Panc1 (cell line): Measurements from ENCODE around the gene CAPN2. TPM values are rescaled to one million over a fixed set of nuclear protein-coding genes. Genes with fewer than 3 reads are reported as not detected.

Source experiments
- ATAC-seq: fragments of 200-7000 bp; cut with Tn5 transposase; 2 replicates; pipeline ENCODE4 v1.9.1; 2020; ENCODE audit warnings: mild to moderate bottlenecking, moderate library complexity
- BruUV-seq: library from RNA; stranded (reverse); fragments of 400-500 nt; replicated peaks from 2 replicates; lab custom pipeline; 2021; lab: Mats Ljungman, UMichigan
- CTCF ChIA-PET: fragments of 300-600 bp; sonication (Branson Sonifier 250); formaldehyde crosslinking; loops from one replicate; lab custom pipeline; 2022; ENCODE audit warnings: antibody characterized with exemption; lab: Charles Lee
- POLR2A ChIA-PET: fragments of 300-600 bp; sonication (Branson Sonifier 250); formaldehyde crosslinking; loops from one replicate; lab custom pipeline; 2022; ENCODE audit warnings: antibody characterized with exemption; lab: Charles Lee
- DNase-seq: peaks from one replicate; pipeline ENCODE4 v3.0.0-alpha.2; 2010; ENCODE audit warnings: low read depth, low spot score
- H3K27ac ChIP-seq: 2 replicates; pipeline ENCODE4 v1.5.1; 2011; ENCODE audit warnings: mild to moderate bottlenecking, low read length, inconsistent platforms
- H3K27me3 ChIP-seq: fragments of 200-500 bp; sonication (Bioruptor generic); 2 replicates; pipeline ENCODE4 v1.6.0; 2014; ENCODE audit warnings: low read length, inconsistent platforms; ENCODE audit not compliant: control insufficient read depth, insufficient read depth
- H3K36me3 ChIP-seq: fragments of 200-500 bp; sonication (Bioruptor generic); 2 replicates; pipeline ENCODE4 v1.5.1; 2014; ENCODE audit warnings: inconsistent platforms, mild to moderate bottlenecking, low read length, moderate library complexity; ENCODE audit not compliant: control insufficient read depth, insufficient read depth
- H3K4me1 ChIP-seq: 2 replicates; pipeline ENCODE4 v1.5.1; 2011; ENCODE audit warnings: inconsistent platforms, mild to moderate bottlenecking, low read length, moderate library complexity; ENCODE audit not compliant: control insufficient read depth, insufficient read depth
- H3K4me3 ChIP-seq, 2 experiments: 2 replicates each; pipeline ENCODE4 v1.5.1; 2011 to 2012; ENCODE audit warnings: low read depth in 2 of 2, low read length in 2 of 2, mild to moderate bottlenecking in 2 of 2, inconsistent platforms in 1 of 2, moderate library complexity in 1 of 2
- H3K9me3 ChIP-seq: fragments of 200-500 bp; sonication (Bioruptor generic); 2 replicates; pipeline ENCODE4 v1.5.1; 2014; ENCODE audit warnings: low read depth, mild to moderate bottlenecking, inconsistent platforms, low read length, moderate library complexity; ENCODE audit not compliant: control insufficient read depth, insufficient read depth
- CTCF ChIP-seq: fragments of 450-650 bp; IDR thresholded peaks from 2 replicates; pipeline ENCODE4 v1.5.1; 2017; ENCODE audit warnings: mild to moderate bottlenecking
- POLR2AphosphoS5 ChIP-seq: IDR thresholded peaks from 2 replicates; pipeline ENCODE4 v1.6.1; 2012; ENCODE audit warnings: mild to moderate bottlenecking, low read depth, low read length, moderate library complexity
- REST ChIP-seq, 2 experiments: IDR thresholded peaks; 2 replicates each; pipeline ENCODE4 v1.6.1; 2011 to 2012; ENCODE audit warnings: low read depth in 2 of 2, control low read depth in 1 of 2, low read length in 1 of 2, mild to moderate bottlenecking in 1 of 2, moderate library complexity in 1 of 2; ENCODE audit not compliant: insufficient read depth in 1 of 2
- SIN3A ChIP-seq: IDR thresholded peaks from 2 replicates; pipeline ENCODE4 v1.6.1; 2012; ENCODE audit warnings: low read depth, mild to moderate bottlenecking, low read length, moderate library complexity, borderline replicate concordance; ENCODE audit not compliant: insufficient read depth
- TCF7L2 ChIP-seq: IDR thresholded peaks from 2 replicates; pipeline ENCODE4 v1.6.1; 2011; ENCODE audit warnings: mild to moderate bottlenecking, low read depth, low read length, inconsistent platforms
- in situ Hi-C: cut with HindIII; loops from 2 replicates; pipeline ENCODE4 v1.10.0; 2016; ENCODE audit warnings: low sequenced_read_pairs, low pct_unique_long_range_greater_than_20kb
- intact Hi-C: fragments of 100-400 bp; cut with micrococcal nuclease; formaldehyde crosslinking; loops from one replicate; pipeline ENCODE4 v1.10.0; 2022; ENCODE audit not compliant: unreplicated experiment
- total RNA-seq: library from RNA; stranded (reverse); gene quantifications from one replicate; pipeline ENCODE4 v1.2.1, GENCODE V29; 2021; ENCODE audit not compliant: unreplicated experiment

Gene CAPN2
- total RNA-seq, 1 experiment from 2014 or later, result 171 TPM

- TF ChIP-seq TCF7L2 (no peak), REST (IDR thresholded peaks at IDR 0.05; ENCODE audit: insufficient read depth in 1 of 2, low read depth in 2 of 2, low read length in 1 of 2) (no peak)
- ChIA-PET CTCF (no interaction called here), POLR2A (no interaction called here)
- Histone ChIP-seq H3K4me1 (no peaks in the 10 kb centered on the region), H3K9me3 (no peaks in the 10 kb centered on the region), H3K4me3 (no peak overlapping the region), H3K36me3 (peaks cover 10% of the 10 kb centered on the region), H3K27me3 (no peaks in the 10 kb centered on the region), H3K27ac (no peak overlapping the region)
- in situ Hi-C loops, result no loop called here
- ATAC-seq, result no peak
- DNase-seq, result no peak
- no TSS peak for BruUV-seq
- intact Hi-C loops, result no loop called here
Measured at GRCh38 chr1:223783676-223784075, 71.3 kb downstream of the CAPN2 start.

GRCh38 chr1:223784541-223784940, 72.2 kb downstream of the CAPN2 start:
- in situ Hi-C loops, result no loop called here
- H3K27me3 ChIP-seq, result no peaks in the 10 kb centered on the region
- ChIA-PET POLR2A (interaction anchor here (0.5 kb wide), 1 partner anchor 8 kb away, joined by 3 read pairs; no protein-coding TSS in a partner anchor), CTCF (no interaction called here)
- TF ChIP-seq TCF7L2, result no peak
- TF ChIP-seq POLR2AphosphoS5, result no peak
- no TSS peak for BruUV-seq
- H3K36me3 ChIP-seq, result peaks cover 8% of the 10 kb centered on the region
- H3K27ac ChIP-seq, result no peak overlapping the region
- H3K4me1 ChIP-seq, result no peaks in the 10 kb centered on the region
- intact Hi-C loops, result no loop called here
- no peak overlapping the region for H3K4me3 ChIP-seq
- no peak for DNase-seq
- no peak for ATAC-seq
- H3K9me3 ChIP-seq, result no peaks in the 10 kb centered on the region

GRCh38 chr1:223785808-223786207, 73.5 kb downstream of the CAPN2 start:
- TF ChIP-seq SIN3A, result no peak
- no peak for TF ChIP-seq TCF7L2
- no peak for TF ChIP-seq POLR2AphosphoS5
- no peak for TF ChIP-seq REST (IDR thresholded peaks at IDR 0.05; ENCODE audit: insufficient read depth in 1 of 2, low read depth in 2 of 2, low read length in 1 of 2)
- no peak for TF ChIP-seq CTCF
- ATAC-seq (no peak), DNase-seq (no peak)
- ChIA-PET CTCF (no interaction called here), POLR2A (no interaction called here)
- H3K36me3 ChIP-seq, result peaks cover 4% of the 10 kb centered on the region
- H3K27ac ChIP-seq, result no peak overlapping the region
- no peaks in the 10 kb centered on the region for H3K9me3 ChIP-seq
- no peaks in the 10 kb centered on the region for H3K27me3 ChIP-seq
- intact Hi-C loops, result no loop called here
- no peak overlapping the region for H3K4me3 ChIP-seq
- no peaks in the 10 kb centered on the region for H3K4me1 ChIP-seq
- no TSS peak for BruUV-seq
- in situ Hi-C loops, result no loop called here
